ENCODE data around the gene ACACB.

- no peak for TF ChIP-seq CTCF (conservative IDR thresholded peaks at IDR 0.05 in 1 of 2, IDR thresholded peaks at IDR 0.05 in 1 of 2; ENCODE audit: extremely low read depth in 1 of 2, insufficient read depth in 1 of 2, low read depth in 1 of 2, low read length in 2 of 2)
- TF ChIP-seq EZH2 (IDR thresholded peaks at IDR 0.05; ENCODE audit: borderline replicate concordance, low read length), result no peak
These were observed 180.0 kb downstream of the ACACB start for GRCh38 chr12:109296431-109296830.
